Mesenteric fat pad (tissue), 1 donor: ENCODE measurements around the gene BEX3. TPM values are rescaled to one million over a fixed set of nuclear protein-coding genes. Genes with fewer than 3 reads are reported as not detected.
"Not testable (repeated sequence)": the region's sequence is repeated elsewhere in the genome, so short reads cannot be mapped to it uniquely, and the experiment has no call there.

Experiments
- DNase-seq: peaks from one replicate; pipeline ENCODE4 v3.0.0-alpha.2; 2020; ENCODE audit warnings: low spot score
- long read RNA-seq: library from polyadenylated mRNA; unstranded; transcript quantifications from one replicate; pipeline ENCODE4 v2.0.0, GENCODE V29; 2020
- total RNA-seq: library from RNA; stranded (reverse); fragmentation: NEBNext Ultra II Directional; extraction: Animal tissue kit (Norgen Biotek cat#: 25700); gene quantifications from one replicate; pipeline ENCODE4 v1.2.1, GENCODE V29; 2021
- donor health status: DM: yes; HTN: yes; CAD: no.

BEX3 gene
- total RNA-seq: 63.9 TPM
- long read RNA-seq, transcript BEX3-201 (3 exons, 921 nt): major isoform, 19 of 28 reads
- long read RNA-seq, transcript BEX3-204 (3 exons, 913 nt): minor isoform, 5 of 28 reads
- long read RNA-seq, partial matches to known transcripts: 3 of 28 reads
- long read RNA-seq, other reads (novel, unspliced or antisense): 0 of 28 reads

- no peak for DNase-seq
Measured at GRCh38 chrX:103376118-103376978, at the start of gene BEX3. Gene BEX3, plus strand, starts transcription at chrX:103376538. Its CDS starts 984 bp downstream, at chrX:103377522.

- no peak for DNase-seq
Measured at GRCh38 chrX:103329991-103330390, 46.3 kb upstream of the BEX3 start, which contains the start of gene TCEAL7. Gene TCEAL7, plus strand, starts transcription at chrX:103330239. Its CDS starts 1,165 bp downstream, at chrX:103331404.

DNA sequence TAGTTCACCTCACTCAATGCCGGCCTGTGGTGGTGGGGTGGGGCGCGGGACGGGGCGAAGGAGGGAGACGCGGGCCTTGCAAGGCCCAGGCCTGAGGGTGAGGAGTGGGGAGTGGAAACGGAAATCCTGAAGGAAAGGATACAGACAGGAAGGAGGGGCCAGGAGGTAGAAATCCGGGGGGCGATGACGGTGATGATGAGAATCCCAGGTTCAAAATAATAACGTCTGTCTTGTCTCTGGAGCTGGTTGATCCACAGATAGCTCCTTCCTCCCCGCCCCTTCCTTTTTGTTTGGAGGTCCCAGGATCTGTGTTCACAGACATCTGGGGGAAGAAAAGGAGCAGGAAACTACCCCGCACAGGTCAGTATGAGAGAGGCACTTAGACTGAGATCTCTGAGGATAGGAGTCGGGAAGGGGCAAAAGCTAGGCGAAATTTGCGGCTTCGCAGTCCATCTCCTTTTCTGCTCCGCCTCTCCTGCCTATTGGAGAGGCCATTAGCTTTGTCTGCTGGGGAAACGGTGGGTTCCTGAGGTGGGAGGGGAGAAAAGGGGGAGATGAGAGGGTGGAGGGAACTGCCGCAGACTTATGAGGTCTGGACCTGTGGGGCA, 45.6 kb upstream of the BEX3 start:
- no peak for DNase-seq

GRCh38 chrX:103338663-103339062, 37.7 kb upstream of the BEX3 start:
- no peak for DNase-seq

- DNase-seq: no peak
Measured at GRCh38 chrX:103343105-103343504, 33.2 kb upstream of the BEX3 start.

DNA sequence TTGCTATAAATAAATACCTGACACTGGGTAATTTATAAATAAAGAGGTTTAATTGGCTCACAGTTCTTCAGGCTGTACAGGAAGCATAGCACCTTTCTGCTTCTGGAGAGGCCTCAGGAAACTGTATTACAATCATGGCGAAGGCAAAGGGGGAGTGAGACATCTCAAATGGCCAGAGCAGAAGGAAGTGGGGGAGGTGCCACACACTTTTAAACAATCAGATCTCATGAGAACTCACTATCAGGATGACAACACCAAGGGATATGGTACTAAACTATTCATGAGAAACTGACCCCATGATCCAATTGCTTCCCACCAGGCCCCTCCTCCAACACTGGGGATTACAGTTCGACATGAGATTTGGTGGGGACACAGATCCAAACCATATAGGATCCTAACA, 31.7 kb upstream of the BEX3 start:
- no peak for DNase-seq

- DNase-seq: no peak
Measured at GRCh38 chrX:103347682-103348397, 28.5 kb upstream of the BEX3 start.

GRCh38 chrX:103356130-103356798, 20.1 kb upstream of the BEX3 start, which contains the start of gene TCEAL9:
Gene TCEAL9, plus strand, starts transcription at chrX:103356506. Its CDS starts 1,179 bp downstream, at chrX:103357685.
- no peak for DNase-seq

DNA sequence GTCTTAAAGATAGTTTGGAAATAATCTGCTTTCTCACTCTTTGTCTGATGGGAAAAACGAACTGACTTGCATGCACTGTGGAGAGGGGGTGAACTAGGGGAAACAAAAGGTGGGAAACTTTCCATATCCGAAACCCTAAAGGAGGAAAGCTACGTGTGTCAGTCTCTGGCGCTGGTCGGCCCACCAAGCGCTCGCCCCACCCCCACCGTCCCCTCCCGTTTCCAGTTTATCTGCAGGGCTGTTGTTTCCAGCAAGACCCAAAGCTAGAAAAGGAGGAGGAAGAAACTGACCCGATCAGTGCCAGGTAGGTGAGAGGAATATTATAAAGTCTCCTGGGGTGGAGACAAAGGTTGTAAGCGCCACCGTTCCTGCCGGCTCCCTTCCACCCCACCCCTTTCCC, 19.5 kb upstream of the BEX3 start:
- DNase-seq: no peak

DNA sequence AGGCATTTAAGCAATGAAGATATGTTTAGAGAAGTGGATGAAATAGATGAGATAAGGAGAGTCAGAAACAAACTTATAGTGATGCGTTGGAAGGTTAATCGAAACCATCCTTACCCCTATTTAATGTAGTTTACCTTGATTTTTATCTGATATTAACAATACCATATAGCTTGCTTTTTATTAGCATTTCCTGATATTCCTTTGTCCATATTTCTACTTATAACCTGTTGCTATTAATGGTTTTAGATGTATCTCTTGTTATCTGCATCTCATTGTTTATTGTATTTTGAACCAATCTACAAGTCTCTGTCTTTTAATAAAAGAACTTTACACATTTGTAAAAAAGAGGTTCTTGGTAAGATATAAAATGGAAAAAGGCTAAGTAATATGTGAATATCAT, 18.5 kb upstream of the BEX3 start:
- no peak for DNase-seq

DNA sequence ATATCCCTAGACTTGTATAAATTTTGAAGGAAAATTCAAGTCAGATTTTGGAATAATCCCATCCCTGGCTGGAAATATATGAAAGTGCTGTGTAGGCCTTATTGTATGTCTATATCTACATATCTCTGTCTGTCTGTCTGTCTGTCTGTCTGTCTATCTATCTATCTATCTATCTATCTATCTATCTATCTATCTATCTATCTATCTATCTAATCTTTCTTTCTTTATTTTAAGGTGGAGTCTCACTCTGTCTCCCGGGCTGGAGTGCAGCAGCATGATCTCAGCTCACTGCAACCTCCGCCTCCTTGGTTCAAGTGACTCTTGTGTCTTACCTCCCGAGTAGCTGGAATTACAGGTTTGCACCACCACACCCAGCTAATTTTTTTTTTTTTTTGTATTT, 16.7 kb upstream of the BEX3 start:
- DNase-seq: not testable (repeated sequence)

GRCh38 chrX:103360092-103360491, 16.2 kb upstream of the BEX3 start:
- DNase-seq: no peak

DNA sequence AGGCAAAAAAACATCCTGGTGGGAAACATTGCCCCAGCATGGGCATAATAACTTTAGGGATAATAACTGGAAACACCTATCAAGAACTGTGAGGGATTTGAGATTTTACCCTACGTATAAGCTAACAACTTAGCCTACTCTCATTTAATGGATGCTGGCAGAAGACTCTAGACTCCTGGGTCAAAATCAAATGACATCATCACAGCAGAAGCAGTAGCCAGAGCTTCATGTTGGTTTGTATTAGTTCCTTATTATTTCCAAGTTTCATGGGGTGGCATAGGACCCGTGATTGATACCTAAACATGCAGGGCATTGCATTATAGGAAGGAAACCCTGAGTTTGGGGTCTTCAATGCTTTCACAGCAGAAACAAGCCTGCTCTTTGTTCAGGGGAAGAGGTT, 15.4 kb upstream of the BEX3 start:
- DNase-seq: no peak

- no peak for DNase-seq
Measured at GRCh38 chrX:103361798-103362197, 14.5 kb upstream of the BEX3 start.

- no peak for DNase-seq
Measured at GRCh38 chrX:103362474-103362873, 13.9 kb upstream of the BEX3 start.

GRCh38 chrX:103363046-103363445, 13.3 kb upstream of the BEX3 start:
- DNase-seq: no peak

GRCh38 chrX:103367502-103367901, 8.8 kb upstream of the BEX3 start:
- DNase-seq: no peak

DNA sequence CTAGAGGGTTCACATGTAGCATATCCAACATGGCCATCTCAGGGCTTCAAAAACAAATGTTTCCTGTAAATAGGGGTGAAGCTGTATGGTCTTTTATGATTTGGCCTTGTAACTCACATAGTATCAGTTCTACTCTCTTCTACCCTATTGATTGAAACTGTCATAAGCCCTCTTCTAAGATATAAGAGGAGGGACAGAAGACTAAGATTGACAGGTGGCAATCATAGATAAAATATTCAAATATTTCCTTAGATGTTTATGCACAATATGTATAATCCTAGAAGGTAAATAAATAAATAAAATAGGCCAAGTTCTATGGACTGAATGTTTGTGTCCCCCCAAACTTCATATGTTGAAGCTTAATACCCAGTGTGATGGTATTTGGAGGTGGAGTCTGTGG, 6.9 kb upstream of the BEX3 start:
- DNase-seq: no peak

DNA sequence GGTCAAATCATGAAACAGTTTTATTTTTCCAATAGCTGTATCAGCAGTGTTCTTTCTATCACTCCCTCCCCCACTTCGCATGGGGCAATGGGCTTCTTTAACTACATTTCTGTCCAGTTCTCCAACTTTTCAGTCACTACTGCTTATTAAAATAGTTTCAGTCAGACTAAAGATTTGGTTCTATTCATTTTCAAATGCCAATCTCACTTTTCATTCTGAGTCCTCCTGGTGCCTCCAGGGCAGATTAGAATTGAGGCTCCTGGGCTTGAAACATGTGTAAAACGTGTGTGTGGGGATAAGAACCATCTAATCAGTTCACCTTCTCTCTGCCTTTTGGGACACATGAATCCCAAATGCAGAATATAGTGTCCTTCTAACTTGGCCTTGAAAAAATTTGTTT, 3.5 kb upstream of the BEX3 start:
- DNase-seq: no peak

DNA sequence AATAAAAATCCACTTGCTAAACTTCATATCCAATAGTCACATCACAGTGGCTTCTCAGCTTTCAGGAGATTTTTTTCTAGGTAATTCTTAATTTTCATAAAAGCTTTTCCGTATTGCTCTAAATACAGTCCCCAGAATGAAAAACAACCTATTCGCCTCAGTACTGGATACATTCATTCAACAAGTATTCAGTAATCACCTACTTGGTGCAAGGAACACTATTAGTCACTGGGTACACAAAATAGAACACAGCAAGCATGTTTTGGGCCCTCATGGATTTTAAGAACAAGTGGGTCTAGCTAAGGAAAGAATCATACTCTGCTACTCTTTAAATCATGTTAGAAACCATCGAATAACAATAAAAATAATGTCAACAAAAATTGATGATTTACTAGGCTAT, 2.8 kb upstream of the BEX3 start:
- no peak for DNase-seq

GRCh38 chrX:103376979-103377324, 614 bp downstream of the BEX3 start:
- DNase-seq: no peak
